ENCODE data around the gene PXDN. TPM values are rescaled to one million over a fixed set of nuclear protein-coding genes. Genes with fewer than 3 reads are reported as not detected.
A peak's percentile ranks its signal among the peaks of the same experiment; 100 is the strongest.

Gene PXDN
- total and polyA plus RNA-seq, 2 of the 4 experiments (the other 2 are of a cell fraction): 153 to 332 TPM

DNA sequence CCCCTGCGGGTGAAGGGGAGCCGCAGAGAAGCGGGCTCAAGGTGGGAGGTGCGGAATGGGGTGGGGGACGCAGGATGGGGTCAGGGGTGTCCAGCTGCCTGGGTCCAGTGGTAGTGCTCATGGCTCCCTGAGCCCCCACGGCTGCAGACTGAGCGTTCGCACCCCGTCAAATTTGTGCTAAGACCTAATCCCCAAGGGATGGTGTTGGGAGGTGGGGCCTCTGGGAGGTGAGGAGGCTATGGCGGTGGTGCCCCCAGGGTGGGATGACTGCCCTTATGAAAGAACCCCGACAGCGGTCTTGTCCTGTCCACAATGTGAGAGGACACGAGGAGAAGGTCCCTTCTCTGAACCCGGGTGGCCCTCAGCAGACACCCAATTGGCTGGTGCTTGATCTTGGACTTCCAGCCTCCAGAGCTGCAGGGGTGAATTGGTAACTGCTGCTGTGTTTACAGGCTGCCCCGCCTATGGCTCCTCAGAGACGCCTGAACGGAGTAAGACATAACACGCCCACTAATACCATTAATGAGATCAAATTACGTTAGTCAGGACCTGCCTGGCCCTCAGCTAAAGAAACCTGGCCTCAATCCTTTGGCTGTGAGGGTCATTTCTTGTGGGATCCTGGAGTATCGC is 42.6 kb downstream of the PXDN start:
- WGBS, 2 experiments (ENCODE audit: extremely low coverage in 2 of 2, insufficient read length in 1 of 2): no CpG with 5 or more reads among the region's 20 CpGs
- ATAC-seq (ENCODE audit: low read depth): no peak; the same call in 1 of the 2 replicates

More for the DNA sequence above, 42.6 kb downstream of the PXDN start:
- Histone ChIP-seq H3K9me1 (ENCODE audit: insufficient read depth, low read length) (peaks cover 40% of the 10 kb centered on the region), H3K27me3 (ENCODE audit: control insufficient read depth, insufficient read depth, low read length) (no peaks in the 10 kb centered on the region), H2AK5ac (ENCODE audit: low read depth, low read length) (peak overlapping the region; percentile 31), H4K91ac (ENCODE audit: insufficient read depth, low read depth, low read length) (no peak overlapping the region), H4K20me1 (ENCODE audit: insufficient read depth, low read length) (peaks cover 82% of the 10 kb centered on the region), H3K4me1 (ENCODE audit: control insufficient read depth, insufficient read depth, low read length) (peaks cover 14% of the 10 kb centered on the region), H3K56ac (ENCODE audit: extremely low read depth, insufficient read depth, low read length) (no peak overlapping the region), H3K79me1 (ENCODE audit: low read depth in 1 of 2, low read length in 2 of 2) (peaks cover 14 to 73% of the 10 kb centered on the region in 2 experiments), H3K23ac (ENCODE audit: low read depth, low read length) (no peak overlapping the region), H3K18ac (ENCODE audit: low read depth, low read length) (no peak overlapping the region), H3K27ac (ENCODE audit: insufficient read depth, low read length) (no peak overlapping the region), H2AFZ (replicated peaks; ENCODE audit: low read length, poor library complexity) (no peak overlapping the region), H3K4ac (ENCODE audit: low read depth, low read length) (no peak overlapping the region), H3K14ac (replicated peaks; ENCODE audit: low read depth, low read length) (no peak overlapping the region), H2BK5ac (ENCODE audit: low read depth, low read length, poor library complexity, severe bottlenecking) (no peak overlapping the region), H3K4me3 (ENCODE audit: insufficient read depth, low read depth, low read length) (no peak overlapping the region), H3K36me3 (ENCODE audit: control insufficient read depth, insufficient read depth, low read length) (peaks cover 19% of the 10 kb centered on the region), H4K8ac (ENCODE audit: low read depth in 2 of 2, low read length in 2 of 2) (no peak overlapping the region), H2BK120ac (ENCODE audit: low read depth, low read length) (no peak overlapping the region), H2BK15ac (ENCODE audit: low read depth, low read length) (no peak overlapping the region), H2BK20ac (ENCODE audit: low read depth, low read length) (no peak overlapping the region), H2AK9ac (replicated peaks; ENCODE audit: low read depth, low read length, poor library complexity) (no peak overlapping the region), H3K4me2 (ENCODE audit: low read depth, low read length) (no peak overlapping the region), H4K5ac (ENCODE audit: low read depth, low read length) (no peak overlapping the region), H3K9ac (ENCODE audit: low read depth, low read length) (no peak overlapping the region), H3K9me3 (ENCODE audit: control insufficient read depth, insufficient read depth, low read length) (no peaks in the 10 kb centered on the region)
- CTCF ChIA-PET: interaction anchor here (0.8 to 1.0 kb wide), 3 partner anchors 16 to 30 kb away, joined by 3 to 5 read pairs (median 3); no protein-coding TSS in a partner anchor
- TF ChIP-seq POLR2A (IDR thresholded peaks at IDR 0.05; ENCODE audit: low read depth, low read length) (no peak), RAD21 (IDR thresholded peaks at IDR 0.05; ENCODE audit: low read length) (no peak), RFX5 (IDR thresholded peaks at IDR 0.05; ENCODE audit: low read depth, low read length) (no peak), CHD1 (IDR thresholded peaks at IDR 0.05; ENCODE audit: low read depth, low read length) (no peak), MXI1 (IDR thresholded peaks at IDR 0.05; ENCODE audit: borderline replicate concordance, low read depth, low read length) (no peak), SMC3 (IDR thresholded peaks at IDR 0.05; ENCODE audit: low read depth, low read length) (no peak), FOS (IDR thresholded peaks at IDR 0.05; ENCODE audit: low read depth, low read length) (no peak), CEBPB (IDR thresholded peaks at IDR 0.05; ENCODE audit: low read depth, low read length) (no peak), BHLHE40 (IDR thresholded peaks at IDR 0.05; ENCODE audit: low read depth, low read length) (no peak), RCOR1 (IDR thresholded peaks at IDR 0.05; ENCODE audit: insufficient replicate concordance, low read length) (no peak), MAZ (IDR thresholded peaks at IDR 0.05; ENCODE audit: borderline replicate concordance, low read depth, low read length) (no peak), MAFK (IDR thresholded peaks at IDR 0.05; ENCODE audit: low read depth, low read length) (no peak), NFE2L2 (IDR thresholded peaks at IDR 0.05; ENCODE audit: low read depth, low read length) (no peak)
- TF ChIP-seq, protein P1, sequence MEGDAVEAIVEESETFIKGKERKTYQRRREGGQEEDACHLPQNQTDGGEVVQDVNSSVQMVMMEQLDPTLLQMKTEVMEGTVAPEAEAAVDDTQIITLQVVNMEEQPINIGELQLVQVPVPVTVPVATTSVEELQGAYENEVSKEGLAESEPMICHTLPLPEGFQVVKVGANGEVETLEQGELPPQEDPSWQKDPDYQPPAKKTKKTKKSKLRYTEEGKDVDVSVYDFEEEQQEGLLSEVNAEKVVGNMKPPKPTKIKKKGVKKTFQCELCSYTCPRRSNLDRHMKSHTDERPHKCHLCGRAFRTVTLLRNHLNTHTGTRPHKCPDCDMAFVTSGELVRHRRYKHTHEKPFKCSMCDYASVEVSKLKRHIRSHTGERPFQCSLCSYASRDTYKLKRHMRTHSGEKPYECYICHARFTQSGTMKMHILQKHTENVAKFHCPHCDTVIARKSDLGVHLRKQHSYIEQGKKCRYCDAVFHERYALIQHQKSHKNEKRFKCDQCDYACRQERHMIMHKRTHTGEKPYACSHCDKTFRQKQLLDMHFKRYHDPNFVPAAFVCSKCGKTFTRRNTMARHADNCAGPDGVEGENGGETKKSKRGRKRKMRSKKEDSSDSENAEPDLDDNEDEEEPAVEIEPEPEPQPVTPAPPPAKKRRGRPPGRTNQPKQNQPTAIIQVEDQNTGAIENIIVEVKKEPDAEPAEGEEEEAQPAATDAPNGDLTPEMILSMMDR (conservative IDR thresholded peaks at IDR 0.05; ENCODE audit: low read depth, low read length): no peak
- TF ChIP-seq, protein P2, sequence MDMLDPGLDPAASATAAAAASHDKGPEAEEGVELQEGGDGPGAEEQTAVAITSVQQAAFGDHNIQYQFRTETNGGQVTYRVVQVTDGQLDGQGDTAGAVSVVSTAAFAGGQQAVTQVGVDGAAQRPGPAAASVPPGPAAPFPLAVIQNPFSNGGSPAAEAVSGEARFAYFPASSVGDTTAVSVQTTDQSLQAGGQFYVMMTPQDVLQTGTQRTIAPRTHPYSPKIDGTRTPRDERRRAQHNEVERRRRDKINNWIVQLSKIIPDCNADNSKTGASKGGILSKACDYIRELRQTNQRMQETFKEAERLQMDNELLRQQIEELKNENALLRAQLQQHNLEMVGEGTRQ (IDR thresholded peaks at IDR 0.05; ENCODE audit: low read depth, low read length): no peak
- TF ChIP-seq, protein P3, sequence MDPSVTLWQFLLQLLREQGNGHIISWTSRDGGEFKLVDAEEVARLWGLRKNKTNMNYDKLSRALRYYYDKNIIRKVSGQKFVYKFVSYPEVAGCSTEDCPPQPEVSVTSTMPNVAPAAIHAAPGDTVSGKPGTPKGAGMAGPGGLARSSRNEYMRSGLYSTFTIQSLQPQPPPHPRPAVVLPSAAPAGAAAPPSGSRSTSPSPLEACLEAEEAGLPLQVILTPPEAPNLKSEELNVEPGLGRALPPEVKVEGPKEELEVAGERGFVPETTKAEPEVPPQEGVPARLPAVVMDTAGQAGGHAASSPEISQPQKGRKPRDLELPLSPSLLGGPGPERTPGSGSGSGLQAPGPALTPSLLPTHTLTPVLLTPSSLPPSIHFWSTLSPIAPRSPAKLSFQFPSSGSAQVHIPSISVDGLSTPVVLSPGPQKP (IDR thresholded peaks at IDR 0.05; ENCODE audit: borderline replicate concordance, low read depth, low read length): no peak
- in situ Hi-C loops (cut with MboI; ENCODE audit: low sequenced_read_pairs) (no loop called here), intact Hi-C loops (cut with micrococcal nuclease) (no loop called here), dilution Hi-C loops (cut with HindIII; ENCODE audit: low sequenced_read_pairs, unreplicated experiment) (no loop called here)
- no peak for DNase-seq
- BruUV-seq (replicated peaks): no TSS peak
- POLR2A ChIA-PET (ENCODE audit: unreplicated experiment): no interaction called here
